IMR-90 (cell line): ENCODE results near the gene PSAPL1. TPM values are rescaled to one million over a fixed set of nuclear protein-coding genes. Genes with fewer than 3 reads are reported as not detected.

Source experiments
- ATAC-seq: fragments of 200-7000 bp; cut with Tn5 transposase; 2 replicates; pipeline ENCODE4 v1.9.1; 2020; ENCODE audit warnings: low read depth, mild to moderate bottlenecking, moderate library complexity
- BruUV-seq: library from RNA; stranded (reverse); fragments of 400-500 nt; replicated peaks from 2 replicates; lab custom pipeline; 2021; lab: Mats Ljungman, UMichigan
- CTCF ChIA-PET: fragments of 300-600 bp; formaldehyde crosslinking; extraction: SDS; loops from one replicate; lab custom pipeline; 2021; ENCODE audit warnings: antibody characterized with exemption; lab: Yijun Ruan, JAX
- POLR2A ChIA-PET: fragments of 300-600 bp; sonication (Branson Sonifier 250); formaldehyde crosslinking; loops from one replicate; lab custom pipeline; 2022; ENCODE audit warnings: antibody characterized with exemption; ENCODE audit not compliant: unreplicated experiment; lab: Charles Lee
- DNase-seq: peaks from one replicate; pipeline ENCODE4 v3.0.0; 2013
- H2AFZ ChIP-seq: replicated peaks from 2 replicates; pipeline ENCODE3; 2013; ENCODE audit warnings: low read length, mild to moderate bottlenecking; ENCODE audit not compliant: poor library complexity
- H2AK5ac ChIP-seq: 2 replicates; pipeline ENCODE4 v1.6.1; 2013; ENCODE audit warnings: low read depth, low read length, inconsistent platforms
- H2AK9ac ChIP-seq: replicated peaks from 2 replicates; pipeline ENCODE3; 2013; ENCODE audit warnings: mild to moderate bottlenecking, low read depth, low read length, moderate library complexity; ENCODE audit not compliant: poor library complexity
- H2BK120ac ChIP-seq: 2 replicates; pipeline ENCODE4 v1.6.1; 2013; ENCODE audit warnings: low read depth, low read length, inconsistent platforms
- H2BK15ac ChIP-seq: 3 replicates; pipeline ENCODE4 v1.6.1; 2013; ENCODE audit warnings: low read depth, low read length, inconsistent platforms
- H2BK20ac ChIP-seq: 2 replicates; pipeline ENCODE4 v1.6.1; 2013; ENCODE audit warnings: low read depth, mild to moderate bottlenecking, inconsistent platforms, low read length, moderate library complexity
- H2BK5ac ChIP-seq: 2 replicates; pipeline ENCODE4 v1.6.1; 2013; ENCODE audit warnings: mild to moderate bottlenecking, low read depth, low read length, inconsistent platforms; ENCODE audit not compliant: poor library complexity, severe bottlenecking
- H3K14ac ChIP-seq: replicated peaks from 2 replicates; pipeline ENCODE4 v1.6.1; 2013; ENCODE audit warnings: low read depth, low read length, inconsistent platforms
- H3K18ac ChIP-seq: 2 replicates; pipeline ENCODE4 v1.6.1; 2013; ENCODE audit warnings: low read depth, low read length, control low read depth
- H3K23ac ChIP-seq: 2 replicates; pipeline ENCODE4 v1.6.1; 2013; ENCODE audit warnings: low read depth, low read length, inconsistent platforms
- H3K27ac ChIP-seq: 2 replicates; pipeline ENCODE4 v1.5.1; 2013; ENCODE audit warnings: mild to moderate bottlenecking, control low read depth, low read length; ENCODE audit not compliant: insufficient read depth
- H3K27me3 ChIP-seq: 2 replicates; pipeline ENCODE4 v1.6.1; 2013; ENCODE audit warnings: low read length; ENCODE audit not compliant: control insufficient read depth, insufficient read depth
- H3K36me3 ChIP-seq: 2 replicates; pipeline ENCODE4 v1.6.1; 2013; ENCODE audit warnings: low read length, mixed read lengths; ENCODE audit not compliant: control insufficient read depth, insufficient read depth
- H3K4ac ChIP-seq: 2 replicates; pipeline ENCODE4 v1.6.1; 2013; ENCODE audit warnings: low read depth, low read length, inconsistent platforms
- H3K4me1 ChIP-seq: 2 replicates; pipeline ENCODE4 v1.6.1; 2013; ENCODE audit warnings: low read length, mixed read lengths; ENCODE audit not compliant: control insufficient read depth, insufficient read depth
- H3K4me2 ChIP-seq: 2 replicates; pipeline ENCODE4 v1.6.1; 2013; ENCODE audit warnings: low read depth, mild to moderate bottlenecking, control low read depth, low read length, moderate library complexity
- H3K4me3 ChIP-seq: 2 replicates; pipeline ENCODE4 v1.5.1; 2013; ENCODE audit warnings: low read depth, mild to moderate bottlenecking, control low read depth, low read length, moderate library complexity; ENCODE audit not compliant: insufficient read depth
- H3K56ac ChIP-seq: 2 replicates; pipeline ENCODE4 v1.6.1; 2013; ENCODE audit warnings: low read length, inconsistent platforms; ENCODE audit not compliant: insufficient read depth; ENCODE audit errors: extremely low read depth
- H3K79me1 ChIP-seq, 2 experiments: 2 replicates each; pipeline ENCODE4 v1.6.1; 2013; ENCODE audit warnings: low read length in 2 of 2, inconsistent platforms in 1 of 2, low read depth in 1 of 2
- H3K9ac ChIP-seq: 2 replicates; pipeline ENCODE4 v1.6.1; 2013; ENCODE audit warnings: low read depth, low read length, control low read depth
- H3K9me1 ChIP-seq: 2 replicates; pipeline ENCODE4 v1.6.1; 2013; ENCODE audit warnings: low read length, inconsistent platforms; ENCODE audit not compliant: insufficient read depth
- H3K9me3 ChIP-seq: 2 replicates; pipeline ENCODE4 v1.6.1; 2013; ENCODE audit warnings: low read length; ENCODE audit not compliant: control insufficient read depth, insufficient read depth
- H4K20me1 ChIP-seq: 2 replicates; pipeline ENCODE4 v1.6.1; 2013; ENCODE audit warnings: low read length, inconsistent platforms; ENCODE audit not compliant: insufficient read depth
- H4K5ac ChIP-seq: 2 replicates; pipeline ENCODE4 v1.6.1; 2013; ENCODE audit warnings: mild to moderate bottlenecking, low read depth, low read length, control low read depth
- H4K8ac ChIP-seq, 2 experiments: 2 replicates each; pipeline ENCODE4 v1.6.1; 2013; ENCODE audit warnings: low read depth in 2 of 2, low read length in 2 of 2, control low read depth in 1 of 2, inconsistent platforms in 1 of 2
- H4K91ac ChIP-seq: 2 replicates; pipeline ENCODE4 v1.6.1; 2013; ENCODE audit warnings: low read depth, low read length, inconsistent platforms; ENCODE audit not compliant: insufficient read depth
- MAZ ChIP-seq: IDR thresholded peaks from 2 replicates; pipeline ENCODE4 v1.6.1; 2012; ENCODE audit warnings: low read depth, mild to moderate bottlenecking, low read length, improper control_type of control experiment, moderate library complexity, borderline replicate concordance
- MXI1 ChIP-seq: IDR thresholded peaks from 2 replicates; pipeline ENCODE4 v1.6.1; 2012; ENCODE audit warnings: low read depth, mild to moderate bottlenecking, low read length, moderate library complexity, borderline replicate concordance
- NFE2L2 ChIP-seq: fragments of 150-350 bp; IDR thresholded peaks from 2 replicates; pipeline ENCODE4 v1.6.1; 2016; ENCODE audit warnings: low read depth, mild to moderate bottlenecking, low read length
- POLR2A ChIP-seq: IDR thresholded peaks from 2 replicates; pipeline ENCODE4 v1.6.1; 2012; ENCODE audit warnings: mild to moderate bottlenecking, low read depth, low read length
- RAD21 ChIP-seq: IDR thresholded peaks from 2 replicates; pipeline ENCODE4 v1.6.1; 2012; ENCODE audit warnings: low read length, improper control_type of control experiment
- whole genome bisulfite sequencing, 2 experiments: methylation state at CpG; one replicate each; pipeline versions ENCODE4 v1.1.5 to v1.1.7; 2013; ENCODE audit warnings: missing lambda C conversion rate in 2 of 2; ENCODE audit not compliant: insufficient read length in 1 of 2; ENCODE audit errors: extremely low coverage in 2 of 2; 5-methylcytosine and 5-hydroxymethylcytosine counted together
- dilution Hi-C: fragments of 300-500 bp; cut with HindIII; formaldehyde crosslinking; loops from one replicate; pipeline ENCODE4 v1.14.3; 2018; ENCODE audit warnings: low sequenced_read_pairs; ENCODE audit not compliant: unreplicated experiment
- in situ Hi-C: fragments of 300-500 bp; cut with MboI; formaldehyde crosslinking; loops from 3 replicates; pipeline ENCODE4 v1.14.3; 2019; ENCODE audit warnings: low sequenced_read_pairs, inconsistent platforms, mixed read lengths
- intact Hi-C: fragments of 100-400 bp; cut with micrococcal nuclease; formaldehyde crosslinking; loops from 2 replicates; pipeline ENCODE4 v1.10.0; 2022
- polyA plus RNA-seq, 3 experiments: library from polyadenylated mRNA; depleted of rRNA; stranded (reverse); fragments of >200 nt; gene quantifications; 2 replicates each; pipeline ENCODE4 v1.2.3, GENCODE V29; 2012; ENCODE audit warnings: low replicate concordance in 1 of 3
- total RNA-seq: library from RNA; depleted of rRNA; stranded (reverse); fragments of >200 nt; gene quantifications from 2 replicates; pipeline ENCODE4 v1.2.3, GENCODE V29; 2012
- TF ChIP-seq, protein P1 (sequence below): fragments of 150-350 bp; IDR thresholded peaks from 2 replicates; pipeline ENCODE4 v1.6.1; 2016; ENCODE audit warnings: low read depth, mild to moderate bottlenecking, low read length, moderate library complexity, borderline replicate concordance

PSAPL1 gene
- total and polyA plus RNA-seq, 2 of the 4 experiments (the other 2 are of a cell fraction): not detected

DNA sequence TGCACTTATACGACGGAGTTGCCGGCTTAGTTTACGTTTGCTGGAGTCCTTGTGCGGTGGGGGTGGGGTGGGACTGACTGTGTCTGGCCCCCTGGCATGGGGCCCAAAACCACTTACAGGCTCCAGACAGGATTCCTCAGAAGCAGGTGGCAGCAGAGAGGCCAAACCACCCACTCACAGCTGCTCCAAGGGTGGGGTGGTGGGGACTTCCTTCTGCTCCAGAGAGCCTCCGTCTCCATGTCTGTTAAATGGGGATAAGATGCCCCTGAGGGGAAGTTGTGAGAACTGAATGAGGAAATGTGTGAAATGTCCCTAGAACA lies 36.7 kb downstream of the PSAPL1 start:
- Histone ChIP-seq H3K23ac (no peak overlapping the region), H3K56ac (no peak overlapping the region), H3K27ac (no peak overlapping the region), H3K4ac (no peak overlapping the region), H2AK5ac (no peak overlapping the region), H2AFZ (no peak overlapping the region), H3K4me1 (no peaks in the 10 kb centered on the region), H4K8ac (no peak overlapping the region), H2BK15ac (no peak overlapping the region), H4K91ac (no peak overlapping the region), H3K9ac (no peak overlapping the region), H3K4me2 (no peak overlapping the region), H3K9me1 (no peaks in the 10 kb centered on the region), H3K14ac (no peak overlapping the region), H2BK20ac (no peak overlapping the region), H2BK5ac (no peak overlapping the region), H3K18ac (no peak overlapping the region), H3K79me1 (no peaks in the 10 kb centered on the region), H4K20me1 (no peaks in the 10 kb centered on the region), H3K27me3 (peaks cover 57% of the 10 kb centered on the region), H2BK120ac (no peak overlapping the region), H4K5ac (no peak overlapping the region), H3K36me3 (no peaks in the 10 kb centered on the region), H3K9me3 (no peaks in the 10 kb centered on the region), H2AK9ac (no peak overlapping the region), H3K4me3 (no peak overlapping the region)
- no TSS peak for BruUV-seq
- no peak for TF ChIP-seq MAZ
- no peak for TF ChIP-seq RAD21
- no peak for TF ChIP-seq POLR2A
- no peak for TF ChIP-seq NFE2L2
- TF ChIP-seq MXI1: no peak
- TF ChIP-seq, protein P1, sequence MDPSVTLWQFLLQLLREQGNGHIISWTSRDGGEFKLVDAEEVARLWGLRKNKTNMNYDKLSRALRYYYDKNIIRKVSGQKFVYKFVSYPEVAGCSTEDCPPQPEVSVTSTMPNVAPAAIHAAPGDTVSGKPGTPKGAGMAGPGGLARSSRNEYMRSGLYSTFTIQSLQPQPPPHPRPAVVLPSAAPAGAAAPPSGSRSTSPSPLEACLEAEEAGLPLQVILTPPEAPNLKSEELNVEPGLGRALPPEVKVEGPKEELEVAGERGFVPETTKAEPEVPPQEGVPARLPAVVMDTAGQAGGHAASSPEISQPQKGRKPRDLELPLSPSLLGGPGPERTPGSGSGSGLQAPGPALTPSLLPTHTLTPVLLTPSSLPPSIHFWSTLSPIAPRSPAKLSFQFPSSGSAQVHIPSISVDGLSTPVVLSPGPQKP: no peak
- ATAC-seq (no peak), DNase-seq (peak; percentile 59)
- intact Hi-C loops: no loop called here
- dilution Hi-C loops: no loop called here
- no CpG with 5 or more reads among the region's 6 CpGs for WGBS, 2 experiments
- in situ Hi-C loops: no loop called here
- ChIA-PET POLR2A (no interaction called here), CTCF (no interaction called here)
